SK-N-SH treated with all-trans-retinoic acid at 6 μM for 48 hours (cell line): ENCODE measurements around the gene RAD51B.

Experiments used
- BACH2 ChIP-seq: fragments of 250-450 bp; sonication (Bioruptor Pico); IDR thresholded peaks from 2 replicates; pipeline ENCODE4 v1.9.0; 2021; ENCODE audit warnings: mild to moderate bottlenecking, borderline replicate concordance
- CSRNP3 ChIP-seq: fragments of 250-450 bp; sonication (Bioruptor Pico); IDR thresholded peaks from 2 replicates; pipeline ENCODE4 v1.5.1; 2021; ENCODE audit warnings: mild to moderate bottlenecking, moderate library complexity
- SNAI2 ChIP-seq: fragments of 250-450 bp; sonication (Bioruptor Pico); IDR thresholded peaks from 2 replicates; pipeline ENCODE4 v1.5.0; 2020; ENCODE audit warnings: mild to moderate bottlenecking, moderate library complexity
- TF ChIP-seq, protein P1 (sequence below): fragments of 250-450 bp; sonication (Bioruptor Pico); IDR thresholded peaks from 2 replicates; pipeline ENCODE4 v1.8.0; 2020; ENCODE audit warnings: mild to moderate bottlenecking, moderate library complexity, borderline replicate concordance
- TF ChIP-seq, protein P2 (sequence below): fragments of 250-450 bp; sonication (Bioruptor Pico); IDR thresholded peaks from 2 replicates; pipeline ENCODE4 v1.5.1; 2020; ENCODE audit warnings: low read depth, mild to moderate bottlenecking, moderate library complexity

DNA sequence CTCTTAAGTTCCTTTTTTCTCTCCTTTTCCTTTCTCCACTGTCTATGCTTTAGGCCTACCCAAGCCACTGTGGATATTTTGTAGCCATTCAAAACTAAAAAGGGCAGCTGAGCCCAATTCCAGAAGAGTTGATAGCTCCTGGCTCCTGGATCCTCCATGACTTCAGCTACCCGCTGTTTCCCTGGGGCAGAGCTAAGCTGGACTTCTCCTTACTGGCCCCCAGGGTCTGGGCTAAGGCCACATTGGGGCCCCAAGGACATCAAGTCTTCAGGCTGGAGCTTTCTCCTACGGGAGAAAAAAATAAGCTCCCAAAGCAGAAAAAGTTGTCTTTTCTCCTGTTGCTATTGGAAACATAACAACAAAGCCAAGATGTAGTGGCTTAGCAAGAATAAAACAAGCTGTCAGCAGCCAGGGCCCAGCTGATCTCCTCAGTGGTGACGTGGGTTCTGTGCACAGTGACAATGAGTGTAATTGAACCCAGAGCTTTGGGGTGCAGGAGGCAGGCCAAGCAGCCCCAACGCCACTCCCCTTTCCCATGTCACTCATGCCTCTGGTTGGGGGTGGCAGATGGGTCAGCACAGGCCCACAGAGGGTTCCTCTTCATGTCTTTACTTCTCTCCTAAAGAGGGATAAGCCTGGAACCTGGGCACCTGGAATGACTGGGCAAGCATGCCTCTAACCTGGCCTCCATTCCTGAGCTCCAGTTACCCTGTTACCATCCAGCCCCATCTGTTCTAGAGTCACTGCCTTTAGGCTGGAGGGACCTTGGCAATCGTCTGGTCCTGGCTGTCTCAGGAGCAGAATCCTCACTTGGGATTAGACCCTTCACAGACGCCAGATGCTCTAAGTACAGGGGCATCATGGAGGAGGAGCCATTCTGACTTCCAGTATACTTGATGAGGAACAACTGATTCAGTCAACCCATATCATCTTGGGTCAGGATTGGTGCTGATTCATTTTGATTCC, 802.1 kb downstream of the RAD51B start:
- no peak for TF ChIP-seq BACH2 (CRISPR knock-in tag)
- TF ChIP-seq CSRNP3 (CRISPR knock-in tag) = no peak
- TF ChIP-seq, protein P1, sequence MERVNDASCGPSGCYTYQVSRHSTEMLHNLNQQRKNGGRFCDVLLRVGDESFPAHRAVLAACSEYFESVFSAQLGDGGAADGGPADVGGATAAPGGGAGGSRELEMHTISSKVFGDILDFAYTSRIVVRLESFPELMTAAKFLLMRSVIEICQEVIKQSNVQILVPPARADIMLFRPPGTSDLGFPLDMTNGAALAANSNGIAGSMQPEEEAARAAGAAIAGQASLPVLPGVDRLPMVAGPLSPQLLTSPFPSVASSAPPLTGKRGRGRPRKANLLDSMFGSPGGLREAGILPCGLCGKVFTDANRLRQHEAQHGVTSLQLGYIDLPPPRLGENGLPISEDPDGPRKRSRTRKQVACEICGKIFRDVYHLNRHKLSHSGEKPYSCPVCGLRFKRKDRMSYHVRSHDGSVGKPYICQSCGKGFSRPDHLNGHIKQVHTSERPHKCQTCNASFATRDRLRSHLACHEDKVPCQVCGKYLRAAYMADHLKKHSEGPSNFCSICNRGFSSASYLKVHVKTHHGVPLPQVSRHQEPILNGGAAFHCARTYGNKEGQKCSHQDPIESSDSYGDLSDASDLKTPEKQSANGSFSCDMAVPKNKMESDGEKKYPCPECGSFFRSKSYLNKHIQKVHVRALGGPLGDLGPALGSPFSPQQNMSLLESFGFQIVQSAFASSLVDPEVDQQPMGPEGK = no peak
- TF ChIP-seq SNAI2 (CRISPR knock-in tag) = no peak
- TF ChIP-seq, protein P2, sequence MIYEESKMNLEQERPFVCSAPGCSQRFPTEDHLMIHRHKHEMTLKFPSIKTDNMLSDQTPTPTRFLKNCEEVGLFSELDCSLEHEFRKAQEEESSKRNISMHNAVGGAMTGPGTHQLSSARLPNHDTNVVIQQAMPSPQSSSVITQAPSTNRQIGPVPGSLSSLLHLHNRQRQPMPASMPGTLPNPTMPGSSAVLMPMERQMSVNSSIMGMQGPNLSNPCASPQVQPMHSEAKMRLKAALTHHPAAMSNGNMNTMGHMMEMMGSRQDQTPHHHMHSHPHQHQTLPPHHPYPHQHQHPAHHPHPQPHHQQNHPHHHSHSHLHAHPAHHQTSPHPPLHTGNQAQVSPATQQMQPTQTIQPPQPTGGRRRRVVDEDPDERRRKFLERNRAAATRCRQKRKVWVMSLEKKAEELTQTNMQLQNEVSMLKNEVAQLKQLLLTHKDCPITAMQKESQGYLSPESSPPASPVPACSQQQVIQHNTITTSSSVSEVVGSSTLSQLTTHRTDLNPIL (CRISPR knock-in tag) = no peak
